ENCODE data around the gene MATCAP1. TPM values are rescaled to one million over a fixed set of nuclear protein-coding genes. Genes with fewer than 3 reads are reported as not detected.

MATCAP1 gene
- total and polyA plus RNA-seq, 5 experiments from 2014 or later, result 0.28 to 7.5 (median 0.98) TPM

DNA sequence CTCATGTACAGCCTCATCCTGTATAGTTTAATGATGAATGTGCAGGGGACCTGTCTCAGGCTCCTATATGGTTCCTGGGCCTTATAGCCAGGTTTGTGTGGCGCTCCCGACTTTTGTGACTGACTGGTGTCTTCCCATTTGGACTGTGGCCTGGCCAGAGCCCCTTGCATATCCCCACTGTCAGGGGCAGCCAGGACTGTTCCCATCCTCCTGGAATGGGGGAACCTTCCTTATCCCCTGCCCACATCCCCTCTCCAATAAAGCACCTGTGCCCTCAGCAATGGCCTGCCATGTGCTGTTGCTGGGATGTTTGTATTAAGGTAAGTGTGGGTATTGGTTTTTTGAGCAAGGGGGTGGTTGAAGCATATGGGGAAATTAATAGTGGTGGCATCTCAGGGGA lies 35.5 kb downstream of the MATCAP1 start:
- DNase-seq (no peak), ATAC-seq (no peak)
- POLR2A ChIA-PET, result no interaction called here
- H3K27ac Mint-ChIP-seq, result no peak overlapping the region
- H3K4me1 Mint-ChIP-seq, result peaks cover 5 to 12% (median 7%) of the 10 kb centered on the region in 4 donors
- peak overlapping the region in 2 of 10 donors; percentile 48 for H3K4me3 Mint-ChIP-seq
- no peaks in the 10 kb centered on the region for H3K9me3 Mint-ChIP-seq
- H3K27me3 Mint-ChIP-seq, result peaks cover 0 to 26% (median 13%) of the 10 kb centered on the region in 5 donors
- H3K36me3 Mint-ChIP-seq, result peaks cover 3 to 54% (median 47%) of the 10 kb centered on the region in 3 donors

DNA sequence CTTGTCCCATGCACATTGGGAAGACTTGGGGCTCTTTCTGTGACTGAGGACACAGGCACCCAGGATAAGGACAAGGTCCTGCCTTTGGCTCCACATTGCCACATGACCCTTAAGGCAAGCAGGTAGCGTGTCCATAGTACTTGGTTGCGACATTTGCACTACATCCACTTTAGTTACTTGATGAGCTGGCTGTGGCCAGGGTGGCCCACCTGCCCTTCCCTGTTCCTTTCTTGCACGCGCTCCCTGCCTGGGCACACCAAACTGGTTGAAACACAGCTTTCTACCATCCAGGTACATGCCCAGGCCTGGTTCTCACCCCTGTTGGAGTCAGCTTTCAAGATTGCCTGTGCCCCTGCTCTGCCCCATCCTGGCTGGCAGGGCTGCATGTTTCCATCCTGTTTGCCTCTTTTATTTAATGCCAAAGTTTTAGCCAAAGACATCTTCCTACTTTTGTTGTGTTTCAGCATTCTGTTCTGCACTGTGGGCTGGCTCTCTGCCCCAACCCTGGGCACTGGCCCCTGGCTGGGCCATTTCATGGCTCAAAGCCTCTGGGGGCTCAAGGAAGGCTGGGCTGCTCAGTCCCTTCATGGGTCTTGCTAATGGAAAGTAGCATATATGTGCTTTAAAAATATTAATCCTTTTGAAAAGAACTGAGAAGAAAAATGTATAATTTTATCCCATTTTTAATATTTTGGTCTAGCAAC lies 36.2 kb downstream of the MATCAP1 start:
- POLR2A ChIA-PET, result no interaction called here
- H3K4me1 Mint-ChIP-seq, result peaks cover 3 to 6% (median 5%) of the 10 kb centered on the region in 4 donors
- H3K4me3 Mint-ChIP-seq, result no peak overlapping the region
- peaks cover 3 to 60% (median 51%) of the 10 kb centered on the region in 3 donors for H3K36me3 Mint-ChIP-seq
- H3K27me3 Mint-ChIP-seq, result peaks cover 0 to 26% (median 9%) of the 10 kb centered on the region in 5 donors
- H3K27ac Mint-ChIP-seq, result peak overlapping the region in 2 of 10 donors; percentile 7 to 20
- no peak for DNase-seq
- ATAC-seq, result no peak
- H3K9me3 Mint-ChIP-seq, result no peaks in the 10 kb centered on the region

- H3K9me3 Mint-ChIP-seq, result no peaks in the 10 kb centered on the region
- no peak overlapping the region for H3K4me3 Mint-ChIP-seq
- H3K27ac Mint-ChIP-seq, result no peak overlapping the region
- DNase-seq, result no peak
- H3K4me1 Mint-ChIP-seq, result peaks cover 3 to 5% (median 5%) of the 10 kb centered on the region in 4 donors
- ATAC-seq, result no peak
- H3K27me3 Mint-ChIP-seq, result peaks cover 0 to 26% (median 9%) of the 10 kb centered on the region in 5 donors
- POLR2A ChIA-PET, result no interaction called here
- peaks cover 3 to 67% (median 57%) of the 10 kb centered on the region in 3 donors for H3K36me3 Mint-ChIP-seq
These were observed 37.0 kb downstream of the MATCAP1 start for GRCh38 chr16:67146523-67147357.

DNA sequence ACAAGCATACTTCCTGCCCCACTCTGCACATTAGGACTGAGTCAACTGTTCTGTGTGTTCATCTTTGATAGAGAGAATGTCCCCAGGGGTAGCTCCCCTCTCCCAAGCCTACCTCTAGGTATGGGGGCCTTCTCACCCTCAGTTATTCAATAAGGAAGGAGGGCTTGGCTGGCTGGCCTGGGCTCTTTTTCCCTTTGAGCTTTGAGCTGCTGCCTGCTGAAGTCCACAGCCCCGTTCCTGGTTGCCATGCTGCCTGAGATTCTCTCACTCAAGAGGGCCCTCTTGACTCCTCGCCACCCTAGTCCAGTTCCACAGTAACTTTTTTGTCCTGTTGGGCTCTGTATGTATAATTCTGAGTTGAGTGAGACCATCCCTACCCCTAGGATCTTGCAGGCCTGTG lies 38.0 kb downstream of the MATCAP1 start:
- DNase-seq (no peak), ATAC-seq (no peak)
- no peaks in the 10 kb centered on the region for H3K9me3 Mint-ChIP-seq
- POLR2A ChIA-PET, result no interaction called here
- H3K36me3 Mint-ChIP-seq, result peaks cover 3 to 77% (median 65%) of the 10 kb centered on the region in 3 donors
- peaks cover 0 to 2% (median 0%) of the 10 kb centered on the region in 4 donors for H3K4me1 Mint-ChIP-seq
- H3K27me3 Mint-ChIP-seq, result peaks cover 0 to 19% (median 9%) of the 10 kb centered on the region in 5 donors
- H3K4me3 Mint-ChIP-seq, result no peak overlapping the region
- H3K27ac Mint-ChIP-seq, result peak overlapping the region in 1 of 10 donors; percentile 52

DNA sequence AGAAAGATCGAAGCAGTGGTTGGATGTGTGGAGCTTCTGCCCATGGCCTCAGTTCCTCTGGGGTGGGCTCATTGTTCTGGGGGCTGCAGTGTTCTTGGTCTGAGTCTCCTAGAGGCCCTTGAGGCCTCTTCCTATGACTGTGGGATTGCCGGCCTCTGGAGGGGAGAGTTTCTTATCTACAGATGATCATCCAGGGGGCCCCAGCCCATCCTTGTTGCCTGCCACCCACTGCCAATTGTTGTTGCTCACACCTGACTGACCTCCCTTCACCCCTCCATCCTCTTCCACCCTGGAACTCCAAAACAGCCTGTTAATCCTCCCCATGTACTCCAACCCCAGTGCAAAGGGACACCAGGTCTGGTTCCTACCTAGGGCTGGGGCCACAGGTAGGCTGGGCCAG lies 38.8 kb downstream of the MATCAP1 start:
- peaks cover 3 to 85% (median 73%) of the 10 kb centered on the region in 3 donors for H3K36me3 Mint-ChIP-seq
- H3K27ac Mint-ChIP-seq, result peak overlapping the region in 2 of 10 donors; percentile 16 to 65
- no peaks in the 10 kb centered on the region for H3K9me3 Mint-ChIP-seq
- no peak for ATAC-seq
- no peak for DNase-seq
- POLR2A ChIA-PET, result no interaction called here
- no peak overlapping the region for H3K4me3 Mint-ChIP-seq
- peaks cover 0 to 2% (median 0%) of the 10 kb centered on the region in 4 donors for H3K4me1 Mint-ChIP-seq
- H3K27me3 Mint-ChIP-seq, result peaks cover 0 to 19% (median 9%) of the 10 kb centered on the region in 5 donors

DNA sequence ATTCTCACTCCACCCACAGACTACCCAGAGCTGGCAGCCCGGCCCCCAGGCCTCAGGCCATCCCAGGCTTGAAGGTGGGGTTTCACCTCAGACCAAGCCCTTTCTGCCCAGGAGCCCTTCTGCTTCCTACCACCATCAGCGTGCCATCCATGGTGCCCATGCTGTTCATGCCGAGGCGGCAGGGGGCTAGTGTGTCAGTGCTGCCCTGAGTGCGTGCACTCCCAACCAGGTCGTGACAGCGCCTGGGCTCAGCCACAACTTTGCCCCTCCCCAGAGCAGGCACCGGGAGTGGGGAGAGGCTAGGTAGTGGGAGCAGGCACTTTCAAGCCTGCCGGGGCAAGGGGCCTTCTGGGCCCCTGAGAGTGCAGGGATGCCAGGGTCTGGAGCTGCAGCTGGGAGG lies 41.4 kb downstream of the MATCAP1 start:
- H3K27me3 Mint-ChIP-seq, result peaks cover 0 to 3% (median 0%) of the 10 kb centered on the region in 5 donors

DNA sequence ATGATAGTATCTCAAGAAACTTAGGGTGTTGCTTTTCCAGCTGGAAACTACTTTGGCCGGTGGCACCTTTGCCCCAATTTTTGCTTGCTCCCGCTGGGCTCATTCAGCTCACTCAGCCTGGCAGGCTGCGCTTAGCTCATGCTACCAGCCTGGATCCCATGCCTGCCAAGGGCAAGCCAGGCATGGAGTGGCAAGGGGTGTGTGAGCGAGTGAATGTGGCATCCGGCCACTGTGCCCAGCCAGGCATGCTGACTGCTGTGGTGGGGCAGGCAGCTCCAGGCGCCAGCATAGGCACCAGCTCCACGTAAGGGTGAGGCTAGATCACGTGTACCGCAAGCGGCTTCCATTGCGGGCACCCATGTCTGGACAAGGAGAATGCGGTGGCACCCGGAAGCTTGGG lies 42.4 kb downstream of the MATCAP1 start:
- peaks cover 3 to 94% (median 72%) of the 10 kb centered on the region in 3 donors for H3K36me3 Mint-ChIP-seq
- no peak for DNase-seq
- ATAC-seq, result no peak
- H3K27ac Mint-ChIP-seq, result no peak overlapping the region
- no peaks in the 10 kb centered on the region for H3K4me1 Mint-ChIP-seq
- POLR2A ChIA-PET, result no interaction called here
- peaks cover 0 to 3% (median 0%) of the 10 kb centered on the region in 5 donors for H3K27me3 Mint-ChIP-seq
- no peaks in the 10 kb centered on the region for H3K9me3 Mint-ChIP-seq
- H3K4me3 Mint-ChIP-seq, result no peak overlapping the region

More for the DNA sequence above, 41.4 kb downstream of the MATCAP1 start:
- ATAC-seq (no peak), DNase-seq (no peak)
- no peak overlapping the region for H3K4me3 Mint-ChIP-seq
- no peaks in the 10 kb centered on the region for H3K9me3 Mint-ChIP-seq
- H3K27ac Mint-ChIP-seq, result no peak overlapping the region
- no peaks in the 10 kb centered on the region for H3K4me1 Mint-ChIP-seq
- H3K36me3 Mint-ChIP-seq, result peaks cover 3 to 94% (median 76%) of the 10 kb centered on the region in 3 donors
- POLR2A ChIA-PET, result no interaction called here

- Mint-ChIP-seq H3K9me3 (no peaks in the 10 kb centered on the region), H3K36me3 (peaks cover 0 to 93% (median 60%) of the 10 kb centered on the region in 3 donors), H3K27me3 (no peaks in the 10 kb centered on the region), H3K4me1 (no peaks in the 10 kb centered on the region), H3K4me3 (no peak overlapping the region), H3K27ac (no peak overlapping the region)
- DNase-seq (no peak), ATAC-seq (no peak)
- POLR2A ChIA-PET, result no interaction called here
These were observed 46.2 kb downstream of the MATCAP1 start for GRCh38 chr16:67137605-67138004.

DNA sequence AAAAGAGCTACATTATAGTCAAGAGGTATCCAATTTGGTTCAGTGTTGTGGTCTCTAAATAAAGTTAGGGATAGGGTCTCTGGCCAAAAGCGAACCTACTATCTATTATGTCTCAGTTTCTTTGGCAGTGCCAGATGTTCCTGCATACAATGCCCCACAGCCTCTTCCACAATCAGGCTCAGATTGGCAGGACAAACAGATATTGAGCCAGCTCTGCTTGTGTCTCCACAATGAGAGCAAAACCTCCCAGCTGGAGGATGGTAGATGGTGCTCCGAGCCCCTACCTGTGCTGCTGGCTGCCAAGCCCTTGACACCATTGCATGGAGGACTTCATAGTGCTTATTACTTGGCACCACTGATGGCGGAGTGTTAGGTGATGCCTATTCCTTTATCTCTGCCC lies 54.3 kb downstream of the MATCAP1 start:
- H3K4me3 Mint-ChIP-seq, result no peak overlapping the region
- H3K9me3 Mint-ChIP-seq, result no peaks in the 10 kb centered on the region
- peaks cover 11 to 87% (median 28%) of the 10 kb centered on the region in 3 donors for H3K36me3 Mint-ChIP-seq
- ATAC-seq, result no peak
- peaks cover 0 to 7% (median 0%) of the 10 kb centered on the region in 4 donors for H3K4me1 Mint-ChIP-seq
- no peak for DNase-seq
- POLR2A ChIA-PET, result interaction anchor here (0.6 kb wide), 1 partner anchor 11 kb away, joined by 3 read pairs; no protein-coding TSS in a partner anchor
- no peaks in the 10 kb centered on the region for H3K27me3 Mint-ChIP-seq
- no peak overlapping the region for H3K27ac Mint-ChIP-seq

DNA sequence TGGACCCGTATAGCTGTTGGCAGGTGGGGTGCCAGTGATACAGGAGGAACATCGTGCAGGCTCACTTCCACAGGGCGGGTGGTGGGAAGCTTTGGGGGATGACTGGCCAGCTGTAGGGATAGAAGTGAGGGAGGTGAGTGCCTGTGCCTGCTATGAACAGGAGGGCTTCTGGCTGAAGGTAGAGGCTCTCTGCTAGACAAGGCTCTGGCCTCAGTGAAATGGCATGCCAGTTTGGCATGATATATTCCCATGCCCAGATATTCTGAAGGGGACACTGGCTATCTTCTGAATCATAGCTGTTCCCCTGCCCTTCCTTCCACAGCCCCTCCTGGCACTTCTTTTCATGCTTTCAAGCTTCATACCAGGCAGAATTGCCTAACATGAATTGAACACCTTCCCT lies 54.9 kb downstream of the MATCAP1 start:
- no peak overlapping the region for H3K4me3 Mint-ChIP-seq
- H3K36me3 Mint-ChIP-seq, result peaks cover 11 to 87% (median 24%) of the 10 kb centered on the region in 3 donors
- no peak overlapping the region for H3K27ac Mint-ChIP-seq
- no peaks in the 10 kb centered on the region for H3K9me3 Mint-ChIP-seq
- ATAC-seq, result no peak
- no peak for DNase-seq
- peaks cover 0 to 7% (median 0%) of the 10 kb centered on the region in 4 donors for H3K4me1 Mint-ChIP-seq
- no peaks in the 10 kb centered on the region for H3K27me3 Mint-ChIP-seq
- POLR2A ChIA-PET, result interaction anchor here (0.6 kb wide), 1 partner anchor 12 kb away, joined by 3 read pairs; no protein-coding TSS in a partner anchor

GRCh38 chr16:67128417-67128816 lies 55.3 kb downstream of the MATCAP1 start:
- DNase-seq (no peak), ATAC-seq (no peak)
- Mint-ChIP-seq H3K9me3 (no peaks in the 10 kb centered on the region), H3K27me3 (no peaks in the 10 kb centered on the region), H3K27ac (peak overlapping the region in 1 of 10 donors; percentile 15), H3K36me3 (peaks cover 11 to 87% (median 26%) of the 10 kb centered on the region in 3 donors), H3K4me3 (no peak overlapping the region), H3K4me1 (peaks cover 0 to 7% (median 0%) of the 10 kb centered on the region in 4 donors)
- POLR2A ChIA-PET, result no interaction called here

Measured in naive thymus-derived CD8-positive, alpha-beta T cell (primary cell).